Measurements from ENCODE around the gene STK38L.
"Not testable (repeated sequence)": the region's sequence is repeated elsewhere in the genome, so short reads cannot be mapped to it uniquely, and the experiment has no call there.

Gene STK38L

GRCh38 chr12:27229367-27229766, 14.7 kb upstream of the STK38L start:
- DNase-seq (ENCODE audit: low read depth) = no peak

- not testable (repeated sequence) for DNase-seq (ENCODE audit: low read depth)
Observed at GRCh38 chr12:27231374-27231773, 12.7 kb upstream of the STK38L start.

- no peak for DNase-seq (ENCODE audit: low read depth)
Observed at GRCh38 chr12:27233814-27234213, 10.3 kb upstream of the STK38L start.

- DNase-seq (ENCODE audit: low read depth) = no peak
Observed at GRCh38 chr12:27236498-27236897, 7.6 kb upstream of the STK38L start.

GRCh38 chr12:27237790-27238771, 6.0 kb upstream of the STK38L start:
- no peak for DNase-seq (ENCODE audit: low read depth)

- DNase-seq (ENCODE audit: low read depth) = no peak
Observed at GRCh38 chr12:27243006-27243405, 1.1 kb upstream of the STK38L start.

- no peak for DNase-seq (ENCODE audit: low read depth)
Observed at GRCh38 chr12:27244689-27245488, 803 bp downstream of the STK38L start.

GRCh38 chr12:27246141-27246540, 2.1 kb downstream of the STK38L start:
- DNase-seq (ENCODE audit: low read depth) = no peak

- DNase-seq (ENCODE audit: low read depth) = no peak
Observed at GRCh38 chr12:27246774-27247173, 2.7 kb downstream of the STK38L start.

- no peak for DNase-seq (ENCODE audit: low read depth)
Observed at GRCh38 chr12:27252934-27253333, 8.8 kb downstream of the STK38L start.

- no peak for DNase-seq (ENCODE audit: low read depth)
Observed at GRCh38 chr12:27253347-27253746, 9.3 kb downstream of the STK38L start.

- DNase-seq (ENCODE audit: low read depth) = no peak
Observed at GRCh38 chr12:27255806-27256205, 11.7 kb downstream of the STK38L start.

- DNase-seq (ENCODE audit: low read depth) = no peak
Observed at GRCh38 chr12:27257104-27257843, 13.2 kb downstream of the STK38L start.

- DNase-seq (ENCODE audit: low read depth) = no peak
Observed at GRCh38 chr12:27260746-27261145, 16.7 kb downstream of the STK38L start.

- no peak for DNase-seq (ENCODE audit: low read depth)
Observed at GRCh38 chr12:27261866-27262265, 17.8 kb downstream of the STK38L start.

- DNase-seq (ENCODE audit: low read depth) = no peak
Observed at GRCh38 chr12:27270148-27270547, 26.1 kb downstream of the STK38L start.

GRCh38 chr12:27271206-27271605, 27.1 kb downstream of the STK38L start:
- DNase-seq (ENCODE audit: low read depth) = no peak

- no peak for DNase-seq (ENCODE audit: low read depth)
Observed at GRCh38 chr12:27272373-27273028, 28.4 kb downstream of the STK38L start.

- no peak for DNase-seq (ENCODE audit: low read depth)
Observed at GRCh38 chr12:27273114-27273513, 29.0 kb downstream of the STK38L start.

- no peak for DNase-seq (ENCODE audit: low read depth)
Observed at GRCh38 chr12:27274706-27275105, 30.6 kb downstream of the STK38L start.

GRCh38 chr12:27276275-27276674, 32.2 kb downstream of the STK38L start:
- no peak for DNase-seq (ENCODE audit: low read depth)

GRCh38 chr12:27277846-27278260, 33.8 kb downstream of the STK38L start:
- DNase-seq (ENCODE audit: low read depth) = no peak

Data from activated T-helper 9 cell treated with anti-CD3 and anti-CD28 coated beads, Interleukin-2, amount 50 U/mL, for 16 hours (primary cell).